ENCODE results near the gene CAMTA1.

Gene CAMTA1

DNA sequence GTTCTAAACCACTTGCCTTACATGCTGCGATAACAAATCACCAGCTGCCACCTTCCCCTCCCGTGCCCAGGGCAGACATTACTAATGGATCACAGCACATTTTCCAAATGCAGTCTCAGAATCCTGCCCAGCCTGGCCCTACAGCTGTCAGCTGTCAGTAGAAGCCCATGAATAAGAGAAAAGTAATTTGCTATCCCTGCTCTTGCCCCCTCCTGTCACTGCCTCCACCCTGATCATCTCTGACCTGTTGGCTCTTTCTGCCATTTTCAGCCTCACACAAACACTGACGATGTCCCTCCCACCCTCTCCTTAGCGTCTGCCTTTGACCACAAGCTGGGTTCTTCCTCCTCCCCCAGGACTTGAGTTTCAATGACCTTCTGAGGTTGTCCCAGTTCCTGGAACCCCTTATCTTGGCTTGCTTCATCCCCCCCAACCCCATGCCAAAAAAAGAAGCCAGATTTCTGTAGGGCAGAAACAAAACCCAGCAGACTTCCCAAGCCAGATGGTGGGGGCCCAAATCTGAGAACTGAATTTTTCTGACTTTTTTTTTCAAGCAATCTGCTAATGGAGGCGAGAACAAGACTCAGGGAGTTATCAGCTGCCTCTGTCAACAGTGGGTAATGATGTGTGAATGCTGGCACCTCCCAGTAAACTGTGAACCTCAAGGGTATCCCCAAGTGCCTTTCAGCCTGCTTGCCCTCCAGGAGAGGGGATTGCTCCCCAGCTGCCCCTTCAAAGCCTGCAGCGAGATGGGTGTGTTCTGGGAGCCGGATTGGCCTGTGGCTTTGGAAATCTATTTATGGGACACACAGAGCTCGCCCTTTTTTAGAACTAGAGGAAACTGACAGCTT, 769.4 kb downstream of the CAMTA1 start:
- no peak for DNase-seq

DNA sequence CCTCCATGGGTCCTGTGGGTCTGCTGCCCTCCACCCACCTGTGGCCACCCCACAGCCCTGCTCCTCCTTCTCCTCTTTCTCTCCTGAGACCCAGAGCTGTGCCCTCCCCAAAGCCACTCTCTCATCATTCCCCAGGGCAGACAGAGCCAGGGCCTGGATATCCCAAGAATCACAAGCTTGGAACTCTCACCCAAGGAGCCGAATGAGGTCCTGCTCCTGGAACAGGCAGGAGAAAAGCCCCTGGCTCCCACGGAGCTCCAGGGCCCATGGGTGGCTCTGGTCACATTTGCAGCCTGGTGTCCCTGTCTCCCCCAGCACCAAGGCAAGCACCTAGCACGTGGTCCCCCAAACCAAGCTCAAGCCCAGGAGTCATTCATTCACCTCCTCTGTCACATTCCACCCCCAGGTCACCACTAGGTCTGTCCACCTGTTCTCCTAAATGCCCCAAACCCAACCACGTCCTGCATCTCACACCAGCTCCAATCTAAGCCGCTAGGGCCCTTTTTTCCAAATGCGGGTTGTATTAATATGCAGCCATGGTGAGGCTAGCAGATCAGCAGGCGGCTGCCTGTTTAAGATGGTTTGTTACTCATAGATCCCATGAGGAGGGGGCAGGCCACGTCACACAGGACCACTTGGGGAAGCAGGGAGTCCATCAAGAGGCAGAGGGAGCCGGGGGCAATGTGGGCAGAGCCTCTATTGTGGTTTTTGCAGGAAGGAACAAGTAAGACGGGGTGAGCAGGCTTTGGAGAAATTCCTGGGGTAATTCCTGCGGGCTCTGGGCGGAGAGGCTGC, 770.3 kb downstream of the CAMTA1 start:
- DNase-seq = no peak

DNA sequence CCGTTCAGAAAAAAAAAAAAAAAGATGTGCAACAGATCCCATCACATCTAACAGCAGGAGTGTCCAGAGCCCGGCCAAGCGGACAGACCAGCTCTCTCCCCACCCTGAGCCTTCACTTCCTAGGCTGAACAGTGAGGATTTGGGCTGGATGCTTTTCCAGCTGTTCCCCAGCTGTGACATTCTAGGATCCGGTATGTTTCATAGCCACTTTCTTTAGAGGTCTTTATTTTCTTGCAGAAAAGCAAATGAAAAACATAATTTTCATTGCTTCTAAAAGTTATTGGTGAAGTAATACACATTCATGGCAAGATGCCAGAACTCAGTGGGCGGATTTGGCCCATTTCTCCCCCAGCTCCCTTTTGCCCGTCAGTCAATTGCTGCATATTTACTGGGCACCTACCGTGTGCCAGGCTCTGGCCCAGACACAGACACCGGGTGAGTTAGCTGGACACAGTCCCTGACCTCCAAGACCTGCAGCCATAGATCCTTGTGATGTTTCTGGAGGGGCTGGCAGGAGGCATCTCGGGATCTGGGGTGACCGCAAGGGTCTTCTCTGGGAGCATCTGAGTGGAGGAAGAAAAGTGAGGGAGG, 772.1 kb downstream of the CAMTA1 start:
- no peak for DNase-seq

DNA sequence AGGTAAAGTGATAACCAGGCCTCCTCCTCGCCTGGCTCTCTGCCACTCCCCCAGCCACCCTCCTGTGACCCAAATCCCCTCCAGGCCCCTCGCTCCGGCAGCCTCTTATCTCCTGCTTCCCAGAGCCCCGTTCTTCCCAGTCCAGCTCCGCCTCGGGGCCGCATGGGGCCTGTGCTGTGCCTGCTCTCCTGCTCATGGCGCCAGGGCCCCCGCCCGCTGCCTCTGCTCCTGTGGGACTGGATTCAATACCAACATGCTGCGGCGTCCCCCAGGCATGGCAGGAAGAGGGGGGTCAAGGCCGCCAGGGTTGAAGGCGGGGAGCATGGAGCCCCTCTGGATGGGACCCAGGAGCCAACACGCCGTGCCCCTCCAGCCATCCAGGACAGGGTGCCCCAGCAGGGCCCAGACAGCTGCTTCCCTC, 772.8 kb downstream of the CAMTA1 start:
- no peak for DNase-seq

DNA sequence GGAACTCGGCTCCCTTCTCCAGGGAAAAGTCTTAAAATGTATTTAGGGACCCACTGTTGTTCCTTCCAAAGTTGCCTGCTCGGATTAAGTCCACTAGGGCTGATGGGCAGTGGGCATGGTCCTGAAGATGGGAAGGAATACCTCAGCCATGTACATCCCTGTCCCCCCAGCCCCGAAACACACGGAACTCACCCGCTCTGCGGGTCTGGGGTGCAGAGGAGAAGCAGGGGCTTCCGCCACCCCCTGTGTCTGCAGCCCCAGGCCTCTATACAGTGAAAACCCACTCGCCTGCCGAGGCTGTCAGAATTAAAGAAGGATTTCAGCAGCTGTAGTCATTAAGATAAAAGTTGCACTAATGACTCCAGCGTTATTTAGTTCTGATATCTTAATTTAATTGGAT, 773.2 kb downstream of the CAMTA1 start:
- no peak for DNase-seq

DNA sequence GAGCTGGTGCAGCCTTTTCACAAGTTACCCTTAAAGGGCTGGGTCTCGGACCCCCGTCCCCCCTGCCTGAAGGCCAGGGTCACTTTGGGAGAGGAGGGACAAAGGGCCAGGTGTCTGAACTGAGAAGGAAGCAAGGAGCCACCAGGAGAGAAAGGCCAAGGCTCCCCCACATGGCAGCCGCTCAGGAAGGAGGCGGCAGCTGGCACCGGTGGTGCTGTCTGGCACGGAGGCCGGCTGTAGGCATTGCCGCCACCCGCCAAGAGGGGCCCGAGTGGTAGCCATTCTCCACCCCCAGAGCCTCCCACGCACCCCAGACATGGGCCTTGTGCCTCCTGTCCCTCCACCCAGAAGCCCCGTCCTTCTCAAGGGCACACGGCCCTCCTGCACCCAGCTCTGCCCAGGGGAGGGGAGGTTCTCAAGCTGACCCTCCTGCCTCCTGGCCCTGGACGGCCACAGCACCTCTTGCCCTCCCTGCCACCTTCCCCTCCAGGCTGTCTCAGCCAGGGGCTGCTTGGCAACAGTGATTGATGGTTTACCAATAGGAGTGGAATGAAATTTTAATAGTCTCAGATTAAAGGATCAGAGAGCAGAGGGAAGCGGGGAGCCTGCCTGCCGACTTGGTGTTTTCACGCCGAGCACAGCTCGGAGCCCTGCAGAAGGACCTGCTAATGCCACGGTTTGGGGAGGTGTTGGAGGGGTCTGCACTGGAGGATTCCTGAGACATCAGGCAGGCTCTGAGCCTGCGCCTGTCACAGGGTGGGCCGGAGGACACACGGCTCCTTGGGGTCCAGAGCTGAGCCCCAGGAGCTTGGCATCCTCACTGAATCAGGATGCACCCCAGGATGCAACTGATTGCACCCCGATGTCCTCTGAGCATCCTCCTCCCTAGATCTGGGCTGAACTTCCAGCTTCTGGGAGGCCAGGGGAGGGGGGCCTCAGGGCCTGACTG, 773.9 kb downstream of the CAMTA1 start:
- DNase-seq = no peak

DNA sequence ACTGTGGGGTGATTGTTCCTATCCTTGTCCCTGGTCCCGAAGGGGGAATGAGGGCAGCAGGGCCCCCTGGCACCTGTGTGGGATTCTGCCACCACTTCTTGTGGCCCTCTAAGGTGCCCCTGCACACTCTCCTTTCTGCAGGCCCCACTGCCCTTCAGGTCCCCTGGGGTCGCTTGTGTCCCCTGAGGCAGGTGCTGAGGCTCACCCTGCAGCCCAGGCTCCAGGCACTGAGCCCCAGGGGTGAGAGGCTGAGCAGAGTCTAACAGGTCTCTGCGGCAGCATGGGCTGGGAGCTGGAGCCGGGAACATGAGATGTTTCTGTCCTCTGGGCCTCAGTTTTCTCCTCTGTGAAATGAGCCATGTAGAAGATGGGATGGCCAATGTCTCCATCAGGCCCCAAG, 774.9 kb downstream of the CAMTA1 start:
- no peak for DNase-seq

DNA sequence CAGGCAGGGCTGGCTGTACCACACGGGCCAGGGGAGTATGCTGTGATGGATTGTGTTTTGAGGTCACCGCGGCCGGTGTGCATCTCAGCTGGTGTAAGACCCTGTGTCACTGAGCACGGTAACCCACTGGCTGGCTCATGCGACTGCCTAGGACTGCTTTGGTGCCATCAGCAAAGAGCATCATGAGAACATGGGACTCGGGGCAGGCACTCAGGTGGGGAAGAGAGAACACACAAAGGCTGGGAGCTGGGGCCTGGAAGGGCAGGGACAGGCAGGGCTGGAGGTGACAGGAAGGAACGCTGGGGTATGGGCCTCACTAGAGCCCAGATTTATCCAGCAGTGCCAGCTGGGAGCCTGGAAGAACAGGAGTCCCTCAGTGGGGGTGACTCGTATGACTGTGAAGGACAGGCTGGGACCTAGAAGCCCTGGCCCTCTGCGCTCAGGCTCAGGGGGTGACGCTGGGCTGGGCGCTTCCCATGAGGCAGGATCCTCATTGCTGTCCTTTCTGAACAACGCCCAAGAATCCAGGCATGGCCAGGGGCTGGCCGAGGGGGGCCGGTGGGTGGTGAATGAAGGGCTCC, 775.4 kb downstream of the CAMTA1 start:
- DNase-seq = no peak

DNA sequence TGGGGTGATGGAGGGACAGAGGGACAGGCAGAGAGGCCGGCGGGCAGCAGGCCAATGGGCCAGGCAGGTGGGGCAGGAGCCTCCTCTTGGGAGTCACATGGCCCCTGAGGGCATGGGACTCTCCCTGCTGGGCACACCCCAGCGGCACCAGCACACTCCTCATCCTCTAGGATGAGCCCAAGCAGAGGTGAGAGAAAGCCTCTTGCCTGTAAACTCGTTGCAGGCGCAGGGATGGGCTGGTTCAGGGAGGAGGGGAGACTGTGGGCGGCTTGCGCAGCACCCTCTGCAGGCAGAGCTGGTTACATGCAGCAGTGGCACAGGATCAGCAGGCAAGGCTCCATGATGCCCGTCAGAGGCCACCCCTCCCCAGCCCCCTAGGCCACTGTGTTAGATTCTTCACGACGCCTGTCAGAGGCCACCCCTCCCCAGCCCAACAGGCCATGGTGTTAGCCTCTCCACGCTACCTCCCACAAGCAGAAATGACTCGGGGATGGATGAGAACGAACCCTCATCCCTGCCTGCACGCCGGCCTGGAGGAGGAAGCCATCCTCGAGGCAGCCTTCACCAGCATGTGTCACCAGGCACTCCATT, 776.2 kb downstream of the CAMTA1 start:
- DNase-seq = no peak

DNA sequence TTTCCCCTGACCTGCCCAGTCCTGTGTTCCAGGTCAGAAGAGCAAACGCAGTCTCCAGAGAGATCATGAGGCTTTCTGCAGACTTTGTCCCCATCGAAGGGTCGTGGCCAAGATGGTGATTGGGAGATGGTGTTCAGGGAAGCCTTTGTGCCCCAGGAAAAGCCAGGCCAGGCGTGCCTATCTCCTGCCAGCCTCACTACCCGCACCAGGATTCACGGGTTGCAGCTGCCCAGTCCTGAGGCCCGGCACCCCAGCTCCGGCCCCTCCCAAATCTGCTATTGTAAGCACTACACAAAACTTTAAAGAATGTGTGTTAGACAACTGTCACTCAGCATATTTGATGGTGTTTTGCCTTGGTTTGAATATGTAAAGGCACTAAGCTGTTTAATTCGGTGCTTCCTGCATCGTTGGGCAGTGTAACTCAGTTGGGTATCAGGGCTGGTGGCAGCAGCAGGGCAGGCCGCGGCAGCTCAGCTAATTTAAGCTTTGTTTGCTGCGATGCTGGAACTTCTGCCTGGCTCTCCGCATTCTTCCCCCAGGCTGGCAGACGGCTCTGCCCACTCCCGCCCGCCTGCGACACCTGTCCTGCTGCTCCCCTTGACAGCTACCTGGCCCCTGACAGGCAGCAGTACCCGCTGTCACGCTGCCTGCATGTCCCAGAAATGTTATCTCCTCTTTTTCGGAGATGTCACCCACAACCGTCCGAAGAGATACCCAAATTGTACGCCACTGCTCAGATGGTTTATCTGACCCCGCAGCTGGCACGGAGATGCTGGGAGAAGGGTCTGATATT, 776.9 kb downstream of the CAMTA1 start:
- DNase-seq = no peak

DNA sequence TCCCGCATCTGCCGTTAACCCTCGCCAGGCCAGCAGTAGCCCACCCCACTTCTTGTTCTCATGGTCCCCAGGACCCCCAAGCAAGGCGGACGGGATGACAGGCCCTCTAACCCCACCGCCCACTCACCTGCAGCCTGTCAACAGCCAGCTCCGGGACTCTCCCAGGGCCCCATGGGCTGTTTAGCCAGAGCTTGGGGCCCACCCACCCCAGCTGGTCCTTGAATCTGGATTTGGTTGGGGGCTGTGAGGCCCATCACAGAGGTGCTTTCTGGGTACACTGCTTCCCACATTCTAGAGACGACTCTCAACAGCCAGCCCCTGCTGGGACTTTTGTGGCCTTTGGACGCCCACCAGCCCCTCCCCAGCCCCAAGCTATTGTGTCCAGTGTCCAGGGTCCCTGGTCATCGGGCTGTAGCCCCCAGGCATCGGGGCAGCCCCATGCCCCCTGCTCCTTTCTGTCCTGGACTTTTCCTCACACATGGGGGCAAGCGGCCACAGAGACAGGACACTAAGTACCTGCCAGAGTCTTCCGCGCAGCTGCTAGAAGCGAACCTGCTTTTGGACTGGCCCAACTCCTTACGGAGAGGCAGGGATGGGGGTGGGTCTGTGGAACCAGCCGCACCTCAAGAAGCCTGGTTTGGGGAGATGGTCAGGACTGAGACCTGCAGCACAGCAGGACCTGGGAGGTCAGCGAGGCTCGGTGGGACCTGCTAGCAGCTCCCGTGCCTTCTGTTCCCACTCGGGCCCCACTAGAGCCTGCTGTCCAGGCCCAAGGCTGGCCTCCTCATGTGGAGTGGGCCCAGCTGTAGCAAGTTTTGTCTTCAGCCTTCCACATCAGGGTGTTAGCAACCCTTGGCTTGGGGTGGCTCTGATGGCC, 777.7 kb downstream of the CAMTA1 start:
- DNase-seq = no peak

DNA sequence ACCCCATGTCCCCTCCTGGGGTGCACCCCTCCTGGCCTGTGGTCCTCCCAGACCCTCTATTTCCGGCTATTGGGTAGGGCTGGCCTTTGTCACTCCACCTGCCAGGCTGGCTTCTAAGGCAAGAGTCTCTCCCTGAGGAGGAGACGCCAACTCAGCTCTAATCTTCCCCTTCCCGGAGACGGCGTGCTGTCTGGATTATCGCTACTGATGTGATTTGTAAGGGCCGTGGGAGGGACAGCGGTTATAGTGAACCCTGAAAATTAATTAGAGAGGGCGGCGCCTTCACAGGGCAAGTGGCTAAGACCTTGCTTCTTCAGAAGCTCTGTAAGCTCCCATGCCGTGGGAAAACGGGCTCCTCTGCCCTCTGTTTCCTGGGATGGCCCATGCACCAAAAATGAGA, 778.9 kb downstream of the CAMTA1 start:
- DNase-seq = no peak

DNA sequence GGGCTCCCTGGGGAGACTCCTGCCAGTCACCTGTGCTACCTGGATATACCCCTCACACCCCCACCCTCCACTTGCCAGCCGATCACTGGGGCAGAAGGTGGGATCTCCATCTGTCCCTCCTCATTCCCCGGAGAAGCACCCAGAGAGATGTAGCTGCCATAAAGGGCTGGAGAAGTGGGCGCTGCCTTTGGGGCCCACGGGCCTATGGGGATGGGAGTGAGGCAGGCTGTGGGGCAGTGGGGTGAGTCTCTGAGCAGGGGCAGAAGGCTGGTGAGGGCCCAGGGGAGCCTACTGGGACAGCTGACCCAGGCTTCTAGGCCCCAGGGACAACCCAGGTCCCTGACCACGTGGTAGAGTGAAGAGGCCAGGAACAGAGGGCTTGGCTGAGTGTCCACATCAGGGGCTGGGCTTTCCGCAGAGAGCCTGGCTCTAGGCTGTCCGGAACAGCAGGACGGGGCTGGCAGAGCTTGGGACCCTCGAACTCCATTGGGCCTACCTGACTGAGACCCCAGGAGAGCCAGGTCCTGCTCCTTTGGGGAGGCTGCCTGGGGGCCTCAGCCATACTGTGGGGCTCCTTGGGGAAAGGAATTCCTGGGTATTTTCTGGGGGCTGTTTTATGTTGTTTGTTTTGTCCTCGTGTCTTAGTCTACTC, 780.0 kb downstream of the CAMTA1 start:
- DNase-seq = no peak

DNA sequence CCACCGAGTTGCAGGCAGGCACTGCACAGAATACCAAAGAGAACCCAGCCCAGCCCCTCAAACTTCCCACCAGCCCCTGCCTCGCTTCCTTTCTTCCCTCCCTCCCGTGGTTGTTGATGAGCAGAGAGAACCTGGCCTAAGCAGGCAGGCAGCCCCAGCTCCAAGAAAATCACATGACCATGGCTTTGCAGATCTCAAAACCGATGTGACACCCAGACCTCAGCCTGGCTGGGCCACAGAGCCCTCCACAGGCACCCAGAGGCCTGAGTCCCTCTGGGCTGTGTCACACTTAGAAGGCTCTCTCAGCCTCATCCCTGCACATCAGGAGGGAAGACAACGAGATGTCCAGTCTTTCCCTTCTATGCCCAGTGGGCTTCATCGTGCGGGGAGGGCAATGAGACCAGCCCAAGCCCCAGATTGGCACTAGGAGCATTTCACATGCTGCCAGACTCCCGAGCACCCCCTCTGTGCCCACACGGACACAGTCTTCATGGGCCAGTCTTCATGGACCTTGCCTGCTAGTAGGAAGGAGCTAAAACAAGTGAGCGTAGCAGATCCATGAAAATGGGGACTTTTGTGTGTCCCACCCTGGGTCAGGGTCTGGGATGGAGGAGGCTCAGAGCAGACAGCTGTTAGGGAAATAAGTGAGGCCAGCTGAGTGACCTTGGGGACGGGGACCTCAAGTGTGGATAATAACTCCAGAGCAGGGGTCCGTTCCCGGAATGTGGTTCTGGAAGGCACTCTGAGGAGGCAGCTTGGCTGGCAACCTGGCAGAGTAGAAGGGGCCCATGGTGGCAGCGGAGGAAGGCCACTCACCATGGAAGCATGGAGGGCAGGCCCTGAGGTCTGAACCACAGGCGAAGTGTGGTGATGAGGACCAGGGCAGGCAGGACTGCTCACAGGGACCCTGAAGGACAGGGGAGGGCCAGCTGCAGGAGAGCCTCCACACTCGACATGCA, 781.4 kb downstream of the CAMTA1 start:
- DNase-seq = no peak

DNA sequence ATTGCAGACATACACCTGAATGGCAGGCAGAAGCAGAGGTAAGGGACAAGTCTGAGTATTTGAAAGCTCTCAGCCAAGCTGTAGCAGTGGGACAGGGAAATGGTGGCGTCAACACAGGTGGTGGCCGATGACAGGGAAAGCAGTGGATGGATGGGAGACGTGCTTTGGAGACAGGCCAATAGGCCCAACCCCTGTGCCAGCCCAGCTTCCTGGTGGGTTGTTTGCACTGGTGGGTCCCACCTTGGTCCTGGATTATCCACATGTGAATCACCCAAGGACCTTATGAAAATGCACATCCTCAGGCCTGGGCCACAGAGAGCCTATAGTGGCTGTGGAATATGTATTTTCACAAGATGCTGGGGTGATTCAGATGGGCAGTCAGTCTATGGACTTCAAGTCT, 782.1 kb downstream of the CAMTA1 start:
- no peak for DNase-seq

DNA sequence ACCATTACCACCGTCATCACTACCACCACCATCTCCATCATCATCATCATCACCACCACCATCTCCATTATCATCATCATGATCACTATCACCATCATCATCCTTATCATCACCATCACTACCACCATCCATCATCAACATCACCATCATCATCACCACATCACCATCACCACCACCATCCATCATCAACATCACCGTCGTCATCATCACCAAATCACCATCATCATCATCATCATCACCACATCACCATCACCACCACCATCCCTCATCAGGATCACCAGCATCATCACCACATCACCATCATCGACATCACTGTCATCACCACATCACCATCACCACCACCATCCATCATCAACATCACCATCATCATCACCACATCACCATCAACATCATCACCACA, 782.8 kb downstream of the CAMTA1 start:
- DNase-seq = no peak

DNA sequence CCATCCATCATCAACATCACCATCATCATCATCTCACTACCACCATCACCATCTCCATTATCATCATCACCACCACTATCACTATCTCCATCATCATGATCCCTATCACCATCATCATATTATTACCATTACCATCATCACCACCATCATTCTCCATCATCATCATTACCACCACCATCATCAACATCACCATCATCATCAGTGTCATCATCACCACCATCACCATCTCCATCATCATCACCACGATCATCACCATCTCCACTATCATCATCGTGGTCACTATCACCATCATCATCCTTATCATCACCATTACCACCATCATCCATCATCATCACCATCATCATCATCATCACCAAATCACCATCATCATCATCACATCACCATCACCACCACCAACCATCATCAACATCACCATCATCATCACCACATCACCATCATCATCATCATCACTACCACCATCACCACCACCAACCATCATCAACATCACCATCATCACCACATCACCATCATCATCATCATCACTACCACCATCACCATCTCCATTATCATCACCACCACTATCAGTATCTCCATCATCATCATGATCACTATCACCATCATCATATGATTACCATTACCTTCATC, 783.8 kb downstream of the CAMTA1 start:
- DNase-seq = no peak

DNA sequence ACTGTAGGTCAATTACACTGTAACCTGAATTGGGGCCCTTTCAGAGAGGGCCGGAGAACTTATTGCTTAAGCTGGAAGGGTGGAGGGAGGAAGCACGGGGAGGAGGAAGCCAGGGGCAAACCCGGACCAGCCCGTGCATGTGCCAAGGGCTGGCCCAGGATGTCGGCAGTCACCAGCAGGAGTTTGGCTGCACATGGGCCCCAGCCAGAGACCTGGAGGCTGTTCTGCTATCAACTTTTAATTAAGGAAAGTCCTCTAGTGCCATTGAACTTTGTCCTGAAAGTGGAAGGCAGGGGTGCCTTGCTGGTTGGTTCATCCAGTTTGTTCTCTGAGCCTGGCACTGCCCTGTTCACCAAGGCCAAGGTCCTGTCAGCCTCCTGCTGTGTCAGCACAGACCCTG, 785.1 kb downstream of the CAMTA1 start:
- DNase-seq = no peak
